NCI-H2171 (cell line): ENCODE results near the gene MAP3K20.
A peak's percentile ranks its signal among the peaks of the same experiment; 100 is the strongest.
"Not testable (repeated sequence)": the region's sequence is repeated elsewhere in the genome, so short reads cannot be mapped to it uniquely, and the experiment has no call there.

Experiments
- DNase-seq: peaks from one replicate; lab custom pipeline; 2025; lab: John Stamatoyannopoulos, UW

Gene MAP3K20

GRCh38 chr2:173126819-173127218 lies 51.2 kb downstream of the MAP3K20 start:
- no peak for DNase-seq

- not testable (repeated sequence) for DNase-seq
Observed at GRCh38 chr2:173128132-173128531, 52.5 kb downstream of the MAP3K20 start.

- peak; percentile 16 for DNase-seq
Observed at GRCh38 chr2:173130496-173131465, 55.1 kb downstream of the MAP3K20 start.

- DNase-seq: no peak
Observed at GRCh38 chr2:173132531-173132930, 56.9 kb downstream of the MAP3K20 start.

GRCh38 chr2:173134703-173135102 lies 59.1 kb downstream of the MAP3K20 start:
- DNase-seq: no peak

- DNase-seq: no peak
Observed at GRCh38 chr2:173136067-173136466, 60.4 kb downstream of the MAP3K20 start.

GRCh38 chr2:173136599-173136998 lies 61.0 kb downstream of the MAP3K20 start:
- DNase-seq: no peak

GRCh38 chr2:173137610-173138009 lies 62.0 kb downstream of the MAP3K20 start:
- DNase-seq: no peak

GRCh38 chr2:173138962-173139361 lies 63.3 kb downstream of the MAP3K20 start:
- no peak for DNase-seq

- no peak for DNase-seq
Observed at GRCh38 chr2:173141666-173142065, 66.0 kb downstream of the MAP3K20 start.

GRCh38 chr2:173145454-173145853 lies 69.8 kb downstream of the MAP3K20 start:
- no peak for DNase-seq

- no peak for DNase-seq
Observed at GRCh38 chr2:173146590-173146989, 70.9 kb downstream of the MAP3K20 start.

- no peak for DNase-seq
Observed at GRCh38 chr2:173148520-173148919, 72.9 kb downstream of the MAP3K20 start.

- DNase-seq: no peak
Observed at GRCh38 chr2:173149491-173149890, 73.8 kb downstream of the MAP3K20 start.

GRCh38 chr2:173150087-173150486 lies 74.4 kb downstream of the MAP3K20 start:
- no peak for DNase-seq

GRCh38 chr2:173150963-173151362 lies 75.3 kb downstream of the MAP3K20 start:
- DNase-seq: no peak

GRCh38 chr2:173151671-173152401 lies 76.2 kb downstream of the MAP3K20 start:
- no peak for DNase-seq

GRCh38 chr2:173153301-173153885 lies 77.7 kb downstream of the MAP3K20 start:
- DNase-seq: no peak

GRCh38 chr2:173157676-173158293 lies 82.1 kb downstream of the MAP3K20 start:
- DNase-seq: no peak

- no peak for DNase-seq
Observed at GRCh38 chr2:173159791-173160463, 84.3 kb downstream of the MAP3K20 start.

GRCh38 chr2:173160618-173161017 lies 85.0 kb downstream of the MAP3K20 start:
- DNase-seq: no peak

GRCh38 chr2:173161040-173161439 lies 85.4 kb downstream of the MAP3K20 start:
- DNase-seq: no peak
